Measurements from ENCODE around the gene SS18L1. TPM values are rescaled to one million over a fixed set of nuclear protein-coding genes. Genes with fewer than 3 reads are reported as not detected.

Gene SS18L1
- total and polyA plus RNA-seq, 7 donors, result 10.1 to 18.0 (median 11.3) TPM

DNA sequence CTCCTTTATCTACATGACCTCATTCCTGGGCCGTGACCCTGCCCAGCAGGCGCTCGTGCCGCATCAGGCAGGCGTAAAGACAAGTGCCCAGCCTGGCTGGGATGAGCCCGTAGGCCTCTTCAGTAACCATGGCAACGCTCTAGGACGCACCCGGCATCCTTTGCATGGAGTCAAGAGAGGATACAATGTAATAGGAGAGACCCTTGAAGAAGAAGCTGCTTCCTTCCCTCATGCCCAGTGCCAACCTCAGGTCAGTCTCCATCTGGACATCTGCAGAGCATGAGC is 26.3 kb upstream of the SS18L1 start:
- H3K27ac ChIP-seq, result no peak overlapping the region
- ATAC-seq, result no peak
- no peaks in the 10 kb centered on the region for H3K36me3 ChIP-seq (ENCODE audit: insufficient read depth in 1 of 2, low read depth in 1 of 2)
- H3K9me3 ChIP-seq, result peaks cover 7% of the 10 kb centered on the region
- H3K4me1 ChIP-seq, result peaks cover 38% of the 10 kb centered on the region
- TF ChIP-seq, protein P1, sequence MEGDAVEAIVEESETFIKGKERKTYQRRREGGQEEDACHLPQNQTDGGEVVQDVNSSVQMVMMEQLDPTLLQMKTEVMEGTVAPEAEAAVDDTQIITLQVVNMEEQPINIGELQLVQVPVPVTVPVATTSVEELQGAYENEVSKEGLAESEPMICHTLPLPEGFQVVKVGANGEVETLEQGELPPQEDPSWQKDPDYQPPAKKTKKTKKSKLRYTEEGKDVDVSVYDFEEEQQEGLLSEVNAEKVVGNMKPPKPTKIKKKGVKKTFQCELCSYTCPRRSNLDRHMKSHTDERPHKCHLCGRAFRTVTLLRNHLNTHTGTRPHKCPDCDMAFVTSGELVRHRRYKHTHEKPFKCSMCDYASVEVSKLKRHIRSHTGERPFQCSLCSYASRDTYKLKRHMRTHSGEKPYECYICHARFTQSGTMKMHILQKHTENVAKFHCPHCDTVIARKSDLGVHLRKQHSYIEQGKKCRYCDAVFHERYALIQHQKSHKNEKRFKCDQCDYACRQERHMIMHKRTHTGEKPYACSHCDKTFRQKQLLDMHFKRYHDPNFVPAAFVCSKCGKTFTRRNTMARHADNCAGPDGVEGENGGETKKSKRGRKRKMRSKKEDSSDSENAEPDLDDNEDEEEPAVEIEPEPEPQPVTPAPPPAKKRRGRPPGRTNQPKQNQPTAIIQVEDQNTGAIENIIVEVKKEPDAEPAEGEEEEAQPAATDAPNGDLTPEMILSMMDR (IDR thresholded peaks at IDR 0.05), result no peak
- no peaks in the 10 kb centered on the region for H3K27me3 ChIP-seq (ENCODE audit: insufficient read depth in 3 of 3, low read length in 2 of 3)
- WGBS, 3 donors, result 26 to 44% (median 37%) methylated on average over 9 of the region's 9 CpGs
- H3K4me3 ChIP-seq, result no peak overlapping the region
- no peak for DNase-seq
- intact Hi-C loops (cut with DNase I), result loop anchor here in 1 of 2 donors (5.0 kb wide), 1 partner anchor 35 kb away; no protein-coding TSS in a partner anchor

DNA sequence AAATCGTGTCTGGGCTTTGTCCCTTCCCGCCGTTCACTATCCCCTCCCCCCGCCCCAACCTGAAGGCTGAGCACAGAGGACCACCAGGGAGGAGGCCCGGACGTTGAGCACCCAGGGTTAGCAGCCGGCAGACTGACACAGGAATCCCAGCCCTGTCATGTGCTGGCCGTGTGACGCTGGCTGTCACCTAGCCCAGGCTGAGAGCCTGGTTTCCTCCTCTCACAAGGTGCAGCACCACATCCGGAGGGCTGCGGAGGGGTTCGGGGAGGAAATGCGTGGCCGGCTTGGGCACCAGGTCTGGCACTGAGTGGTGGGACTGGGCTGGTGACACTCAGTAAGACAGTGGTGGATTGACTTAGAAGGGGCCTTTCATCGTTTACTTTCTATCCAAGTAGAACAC is 25.9 kb upstream of the SS18L1 start:
- intact Hi-C loops (cut with DNase I), result loop anchor here in 1 of 2 donors (5.0 kb wide), 1 partner anchor 35 kb away; no protein-coding TSS in a partner anchor
- Histone ChIP-seq H3K4me3 (no peak overlapping the region), H3K9me3 (peaks cover 6% of the 10 kb centered on the region), H3K27me3 (ENCODE audit: insufficient read depth in 3 of 3, low read length in 2 of 3) (no peaks in the 10 kb centered on the region), H3K27ac (peak overlapping the region; percentile 99), H3K36me3 (ENCODE audit: insufficient read depth in 1 of 2, low read depth in 1 of 2) (no peaks in the 10 kb centered on the region), H3K4me1 (peaks cover 38% of the 10 kb centered on the region)
- ATAC-seq (no peak), DNase-seq (peak; percentile 37 to 70)
- TF ChIP-seq, protein P1 (IDR thresholded peaks at IDR 0.05), result no peak
- 18 to 19% (median 18%) methylated on average over 15 of the region's 15 CpGs for WGBS, 3 donors

DNA sequence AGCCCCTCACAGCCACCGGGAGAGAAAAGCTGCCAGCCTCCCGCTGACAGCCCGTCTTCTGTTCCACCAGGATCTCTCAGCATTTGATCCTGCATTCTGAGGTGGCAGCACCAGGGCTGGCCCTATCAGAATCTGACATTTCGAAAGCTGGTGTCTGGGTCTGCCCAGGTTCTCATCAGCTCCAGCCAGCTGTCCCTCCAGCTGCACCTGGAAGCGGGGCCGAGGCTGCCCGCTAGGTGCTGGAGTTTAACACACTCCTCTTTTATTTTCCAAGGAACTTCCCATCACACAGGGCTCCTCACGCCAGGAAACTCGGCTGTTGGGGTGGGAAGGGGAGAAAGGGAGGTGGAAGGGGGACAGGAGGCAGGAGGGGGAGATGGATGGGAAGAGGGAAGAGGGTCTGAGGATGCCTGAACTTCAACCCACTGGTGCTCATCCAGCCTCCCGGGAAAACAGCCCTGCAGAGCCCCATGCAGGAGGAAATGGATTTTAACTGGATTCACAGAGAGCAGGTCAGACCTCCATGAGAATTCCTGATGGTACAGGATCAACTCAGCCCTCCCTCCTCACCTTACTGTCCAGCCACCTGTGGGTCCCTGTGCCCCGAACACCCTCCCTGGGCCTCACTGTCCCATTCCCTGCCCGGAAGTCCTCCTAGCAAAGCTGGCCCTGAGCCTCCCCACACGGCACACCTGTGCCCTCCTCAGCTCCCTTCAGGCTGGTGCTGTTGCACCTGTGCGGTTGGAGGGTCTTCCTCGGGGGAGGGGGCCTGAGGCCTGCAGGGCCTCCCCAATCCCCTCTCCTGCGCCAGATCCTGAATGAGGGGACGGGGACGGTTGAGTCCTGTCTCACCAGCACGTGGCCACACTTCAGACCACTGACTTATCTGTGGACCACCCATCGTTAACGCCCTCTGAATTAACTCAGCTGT is 25.2 kb upstream of the SS18L1 start:
- H3K4me1 ChIP-seq, result peaks cover 39% of the 10 kb centered on the region
- no peak for DNase-seq
- intact Hi-C loops (cut with DNase I), result loop anchor here in 1 of 2 donors (5.0 kb wide), 1 partner anchor 36 kb away; no protein-coding TSS in a partner anchor
- peak overlapping the region; percentile 99 for H3K27ac ChIP-seq
- WGBS, 3 donors, result 50 to 60% (median 56%) methylated on average over 21 of the region's 21 CpGs
- H3K4me3 ChIP-seq, result no peak overlapping the region
- TF ChIP-seq, protein P1 (IDR thresholded peaks at IDR 0.05), result no peak
- H3K9me3 ChIP-seq, result no peaks in the 10 kb centered on the region
- H3K36me3 ChIP-seq (ENCODE audit: insufficient read depth in 1 of 2, low read depth in 1 of 2), result no peaks in the 10 kb centered on the region
- ATAC-seq, result no peak
- H3K27me3 ChIP-seq (ENCODE audit: insufficient read depth in 3 of 3, low read length in 2 of 3), result no peaks in the 10 kb centered on the region

DNA sequence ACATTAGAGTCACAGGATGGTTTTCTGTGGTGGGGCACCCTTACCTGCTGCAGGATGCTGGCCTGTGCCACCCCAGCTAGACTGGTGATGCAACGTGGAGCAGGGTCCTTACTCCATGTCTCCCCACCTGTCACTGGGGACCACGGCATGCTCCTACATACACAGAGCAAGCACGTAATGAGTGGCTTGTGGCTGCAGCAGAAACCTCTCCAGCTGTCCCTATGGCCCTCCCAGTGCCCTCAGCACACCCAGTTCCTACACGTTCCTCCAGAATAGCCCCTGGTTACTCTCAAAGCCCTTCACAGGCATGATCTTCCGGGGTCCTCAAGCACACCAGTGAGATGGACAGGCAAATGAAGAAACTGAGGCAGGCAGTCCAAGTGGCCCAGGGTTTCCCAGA is 24.5 kb upstream of the SS18L1 start:
- intact Hi-C loops (cut with DNase I), result loop anchor here in 1 of 2 donors (5.0 kb wide), 1 partner anchor 37 kb away; no protein-coding TSS in a partner anchor
- TF ChIP-seq, protein P1 (IDR thresholded peaks at IDR 0.05), result no peak
- Histone ChIP-seq H3K36me3 (ENCODE audit: insufficient read depth in 1 of 2, low read depth in 1 of 2) (no peaks in the 10 kb centered on the region), H3K27me3 (ENCODE audit: insufficient read depth in 3 of 3, low read length in 2 of 3) (no peaks in the 10 kb centered on the region), H3K4me1 (peaks cover 46% of the 10 kb centered on the region), H3K27ac (peak overlapping the region; percentile 99), H3K4me3 (no peak overlapping the region), H3K9me3 (no peaks in the 10 kb centered on the region)
- 53 to 73% (median 58%) methylated on average over 5 of the region's 5 CpGs for WGBS, 3 donors
- DNase-seq (no peak), ATAC-seq (no peak)
